K562 (cell line): ENCODE results near the gene GDNF. TPM values are rescaled to one million over a fixed set of nuclear protein-coding genes. Genes with fewer than 3 reads are reported as not detected.

ENCODE experiments used
- ATAC-seq: fragments of 200-7000 bp; cut with Tn5 transposase; 3 replicates; pipeline ENCODE4 v1.9.1; 2020; ENCODE audit warnings: moderate library complexity
- BruUV-seq: library from RNA; stranded (reverse); fragments of 400-500 nt; replicated peaks from 2 replicates; lab custom pipeline; 2021; lab: Mats Ljungman, UMichigan
- CTCF ChIA-PET: fragments of 300-600 bp; formaldehyde crosslinking; extraction: SDS; loops from one replicate; lab custom pipeline; 2021; ENCODE audit warnings: low intra/inter-chr PET ratio; lab: Yijun Ruan, JAX
- POLR2A ChIA-PET: fragments of 300-600, 350-650 bp; sonication (Branson Sonifier 250); formaldehyde crosslinking; extraction: SDS; loops from one replicate; lab custom pipeline; 2021; ENCODE audit warnings: antibody characterized with exemption, inconsistent platforms; lab: Yijun Ruan, JAX
- DNase-seq, 4 experiments: peaks; one replicate each; pipeline versions ENCODE4 v3.0.0 to v3.0.0-alpha.2; 2011 to 2018; ENCODE audit warnings: low spot score in 3 of 4, mixed read lengths in 3 of 4; ENCODE audit errors: extremely low read depth in 1 of 4
- FAIRE-seq: peaks from 2 replicates; lab custom pipeline; 2011; peaks lifted over from hg19 to GRCh38; lab: Jason Lieb, UNC
- H2AFZ ChIP-seq: 2 replicates; pipeline ENCODE4 v1.6.0; 2011; ENCODE audit warnings: low read depth, low read length, control low read depth, inconsistent platforms
- H3K27ac ChIP-seq: fragments of 200-600 bp; 3 replicates; pipeline ENCODE4 v1.8.0; 2011; ENCODE audit warnings: low read depth, mild to moderate bottlenecking, control low read depth, inconsistent platforms, low read length, moderate library complexity, mixed read lengths; ENCODE audit errors: extremely low read depth
- H3K27me3 ChIP-seq, 2 experiments: fragments of 300-600 bp in 1 of 2; 2 replicates in 1 of 2; 3 replicates in 1 of 2; pipeline versions ENCODE4 v1.6.0 to v1.8.0; 2011; ENCODE audit warnings: inconsistent platforms in 2 of 2, low read length in 2 of 2, mild to moderate bottlenecking in 1 of 2, mixed read lengths in 1 of 2, moderate library complexity in 1 of 2; ENCODE audit not compliant: control insufficient read depth in 2 of 2, insufficient read depth in 2 of 2
- H3K36me3 ChIP-seq: fragments of 300-600 bp; 3 replicates; pipeline ENCODE4 v1.8.0; 2011; ENCODE audit warnings: mild to moderate bottlenecking, low read length, inconsistent platforms; ENCODE audit not compliant: control insufficient read depth, insufficient read depth
- H3K4me1 ChIP-seq, 2 experiments: fragments of 200-600 bp in 1 of 2; replicated peaks in 1 of 2; 2 replicates in 1 of 2; 3 replicates in 1 of 2; pipeline versions ENCODE4 v1.5.1 to v1.8.0; 2011; ENCODE audit warnings: inconsistent platforms in 2 of 2, low read length in 2 of 2, mild to moderate bottlenecking in 1 of 2, mixed read lengths in 1 of 2, moderate library complexity in 1 of 2; ENCODE audit not compliant: control insufficient read depth in 2 of 2, insufficient read depth in 2 of 2
- H3K4me2 ChIP-seq: 2 replicates; pipeline ENCODE4 v1.6.1; 2011; ENCODE audit warnings: low read length, control low read depth, inconsistent platforms, mixed read lengths; ENCODE audit not compliant: insufficient read depth
- H3K4me3 ChIP-seq: fragments of 200-600 bp; sonication (generic), shearing (Covaris generic); 2 replicates; pipeline ENCODE4 v1.5.1; 2016; ENCODE audit warnings: control low read depth, inconsistent platforms
- H3K79me2 ChIP-seq: fragments of 200-600 bp; 3 replicates; pipeline ENCODE4 v1.8.0; 2011; ENCODE audit warnings: low read length, inconsistent platforms; ENCODE audit not compliant: control insufficient read depth, insufficient read depth
- H3K9ac ChIP-seq, 2 experiments: 2 replicates each; pipeline versions ENCODE4 v1.6.0 to v1.6.1; 2011; ENCODE audit warnings: low read depth in 2 of 2, low read length in 2 of 2, control low read depth in 1 of 2, inconsistent platforms in 1 of 2, mild to moderate bottlenecking in 1 of 2, mixed read lengths in 1 of 2; ENCODE audit not compliant: insufficient read depth in 1 of 2
- H3K9me1 ChIP-seq: one replicate; pipeline ENCODE4 v1.6.0; 2011; ENCODE audit warnings: inconsistent platforms, mild to moderate bottlenecking, low read length, moderate library complexity; ENCODE audit not compliant: control insufficient read depth, insufficient read depth
- H3K9me3 ChIP-seq: replicated peaks from 2 replicates; pipeline ENCODE4 v1.5.1; 2011; ENCODE audit warnings: low read depth, low read length, inconsistent platforms; ENCODE audit not compliant: control insufficient read depth, insufficient read depth
- H4K20me1 ChIP-seq: replicated peaks from 2 replicates; pipeline ENCODE4 v1.6.1; 2011; ENCODE audit warnings: low read length, inconsistent platforms, mixed read lengths; ENCODE audit not compliant: control insufficient read depth, insufficient read depth
- ASH1L ChIP-seq: fragments of 450-650 bp; IDR thresholded peaks from 2 replicates; pipeline ENCODE4 v1.6.1; 2018; ENCODE audit warnings: borderline replicate concordance, mild to moderate bottlenecking, low read depth; ENCODE audit not compliant: partially characterized antibody
- BMI1 ChIP-seq: fragments of 150-350 bp; IDR thresholded peaks from 2 replicates; pipeline ENCODE4 v1.6.1; 2014; ENCODE audit warnings: low read length
- CGGBP1 ChIP-seq: fragments of 250-450 bp; sonication (Bioruptor Pico); IDR thresholded peaks from 2 replicates; pipeline ENCODE4 v1.9.0; 2021; ENCODE audit warnings: mild to moderate bottlenecking
- FIP1L1 ChIP-seq: fragments of 200-400 bp; formaldehyde crosslinking; IDR thresholded peaks from 2 replicates; pipeline ENCODE4 v1.6.1; 2018; ENCODE audit warnings: mild to moderate bottlenecking, low read depth, low read length; ENCODE audit not compliant: poor library complexity, severe bottlenecking
- IRF2 ChIP-seq: sonication (generic); formaldehyde crosslinking; IDR thresholded peaks from 2 replicates; pipeline ENCODE4 v1.8.1; 2022; ENCODE audit warnings: mild to moderate bottlenecking, missing genetic modification reagents
- MAFK ChIP-seq: IDR thresholded peaks from 2 replicates; pipeline ENCODE4 v1.6.1; 2011; ENCODE audit warnings: low read length, improper control_type of control experiment
- OTX1 ChIP-seq: fragments of 450-650 bp; formaldehyde crosslinking; IDR thresholded peaks from 2 replicates; pipeline ENCODE4 v1.4.0; 2022; ENCODE audit warnings: mild to moderate bottlenecking
- PHB ChIP-seq: fragments of 250-450 bp; sonication (Bioruptor Pico); IDR thresholded peaks from 2 replicates; pipeline ENCODE4 v1.5.0; 2021
- PHB2 ChIP-seq: fragments of 450-650 bp; IDR thresholded peaks from 2 replicates; pipeline ENCODE4 v1.6.1; 2017; ENCODE audit warnings: low read depth
- PRPF4 ChIP-seq: fragments of 200-400 bp; formaldehyde crosslinking; IDR thresholded peaks from one replicate; pipeline ENCODE4 v1.6.1; 2017; ENCODE audit warnings: low read length, low read depth, mild to moderate bottlenecking; ENCODE audit not compliant: insufficient read depth, poor library complexity, severe bottlenecking
- PURB ChIP-seq: sonication (generic); formaldehyde crosslinking; IDR thresholded peaks from 2 replicates; pipeline ENCODE4 v1.9.0; 2021; ENCODE audit warnings: low read depth, mild to moderate bottlenecking, missing genetic modification reagents
- SMAD4 ChIP-seq: fragments of 250-450 bp; sonication (Bioruptor Pico); conservative IDR thresholded peaks from 2 replicates; pipeline ENCODE4 v1.8.0; 2021; ENCODE audit warnings: inconsistent platforms, mild to moderate bottlenecking, moderate library complexity
- TEAD2 ChIP-seq: fragments of 450-650 bp; IDR thresholded peaks from 2 replicates; pipeline ENCODE4 v1.6.1; 2016; ENCODE audit warnings: missing genetic modification characterization, control low read depth, missing compliant biosample characterization
- ZBTB9 ChIP-seq: fragments of 450-650 bp; formaldehyde crosslinking; IDR thresholded peaks from 2 replicates; pipeline ENCODE4 v1.4.0; 2020; ENCODE audit warnings: mild to moderate bottlenecking, moderate library complexity
- ZNF23 ChIP-seq: fragments of 250-450 bp; sonication (Bioruptor Pico); IDR thresholded peaks from 2 replicates; pipeline ENCODE4 v1.4.0; 2020; ENCODE audit warnings: mild to moderate bottlenecking
- ZNF316 ChIP-seq: fragments of 450-650 bp; IDR thresholded peaks from 2 replicates; pipeline ENCODE4 v1.6.1; 2016
- WGBS: fragments of 100-300 bp; shearing (Covaris generic); methylation state at CpG from one replicate; pipeline ENCODE4 v1.1.6; 2016; ENCODE audit warnings: low coverage, mixed read lengths; ENCODE audit not compliant: insufficient coverage; ENCODE audit errors: missing lambda C conversion rate; 5-methylcytosine and 5-hydroxymethylcytosine counted together
- in situ Hi-C: fragments of 300-500 bp; cut with MboI; formaldehyde crosslinking; loops from 4 replicates; pipeline ENCODE4 v1.15.0; 2018; ENCODE audit warnings: inconsistent platforms, mixed read lengths
- intact Hi-C: fragments of 100-400 bp; cut with micrococcal nuclease; formaldehyde crosslinking; loops from 2 replicates; pipeline ENCODE4 v1.14.2; 2022
- polyA plus RNA-seq, 8 experiments: library from polyadenylated mRNA; depleted of rRNA in 4 of 8; stranded (reverse) in 5 of 8; unstranded in 3 of 8; fragments of >200 nt; fragmentation: Nextera tagmentation in 2 of 8; fragmentation: Illumina TruSeq in 1 of 8; extraction: Ambion mirVana in 2 of 8; extraction: Trizol in 1 of 8; gene quantifications; 2 replicates each; pipeline versions ENCODE4 v1.2.1 to v1.2.3, GENCODE V29; 2011 to 2014; ENCODE audit warnings: inconsistent platforms in 1 of 8, missing spikeins in 1 of 8
- total RNA-seq, 7 experiments: library from RNA; depleted of rRNA in 6 of 7; stranded (reverse); fragments of >200 nt in 6 of 7; fragmentation: Illumina TruSeq in 2 of 7; extraction: Trizol in 2 of 7; gene quantifications; 2 replicates each; pipeline versions ENCODE4 v1.2.1 to v1.2.3, GENCODE V29; 2011 to 2021; ENCODE audit warnings: low replicate concordance in 1 of 7
- TF ChIP-seq, protein P1 (sequence below): fragments of 250-450 bp; sonication (Bioruptor Pico); IDR thresholded peaks from 2 replicates; pipeline ENCODE4 v1.6.1; 2021; ENCODE audit warnings: mild to moderate bottlenecking
- TF ChIP-seq, protein P2 (sequence below): sonication (generic); formaldehyde crosslinking; IDR thresholded peaks from 2 replicates; pipeline ENCODE4 v1.8.1; 2022; ENCODE audit warnings: missing genetic modification reagents

GDNF gene
- total and polyA plus RNA-seq, 9 of the 15 experiments (the other 6 are each of a cell fraction or from before 2014, with no cell fraction given) = not detected

GRCh38 chr5:37886242-37886905 is 46.5 kb upstream of the GDNF start:
- H2AFZ ChIP-seq = no peak overlapping the region
- H4K20me1 ChIP-seq = no peaks in the 10 kb centered on the region
- no peaks in the 10 kb centered on the region for H3K79me2 ChIP-seq
- in situ Hi-C loops (no loop called here), intact Hi-C loops (no loop called here)
- no TSS peak for BruUV-seq
- H3K4me2 ChIP-seq = no peak overlapping the region
- no peaks in the 10 kb centered on the region for H3K4me1 ChIP-seq
- H3K36me3 ChIP-seq = no peaks in the 10 kb centered on the region
- no peaks in the 10 kb centered on the region for H3K9me3 ChIP-seq
- ATAC-seq (no peak), DNase-seq (no peak), FAIRE-seq (no peak)
- H3K4me3 ChIP-seq = no peak overlapping the region
- CTCF ChIA-PET = no interaction called here
- H3K9ac ChIP-seq = no peak overlapping the region
- no peaks in the 10 kb centered on the region; a peak in 2 of 5 replicates for H3K27me3 ChIP-seq
- TF ChIP-seq ZNF23 (CRISPR knock-in tag) = no peak
- TF ChIP-seq PHB2 = no peak
- TF ChIP-seq, protein P1, sequence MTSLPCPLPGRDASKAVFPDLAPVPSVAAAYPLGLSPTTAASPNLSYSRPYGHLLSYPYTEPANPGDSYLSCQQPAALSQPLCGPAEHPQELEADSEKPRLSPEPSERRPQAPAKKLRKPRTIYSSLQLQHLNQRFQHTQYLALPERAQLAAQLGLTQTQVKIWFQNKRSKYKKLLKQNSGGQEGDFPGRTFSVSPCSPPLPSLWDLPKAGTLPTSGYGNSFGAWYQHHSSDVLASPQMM = no peak
- no peak for TF ChIP-seq TEAD2 (tag)
- TF ChIP-seq FIP1L1 = no peak
- TF ChIP-seq, protein P2, sequence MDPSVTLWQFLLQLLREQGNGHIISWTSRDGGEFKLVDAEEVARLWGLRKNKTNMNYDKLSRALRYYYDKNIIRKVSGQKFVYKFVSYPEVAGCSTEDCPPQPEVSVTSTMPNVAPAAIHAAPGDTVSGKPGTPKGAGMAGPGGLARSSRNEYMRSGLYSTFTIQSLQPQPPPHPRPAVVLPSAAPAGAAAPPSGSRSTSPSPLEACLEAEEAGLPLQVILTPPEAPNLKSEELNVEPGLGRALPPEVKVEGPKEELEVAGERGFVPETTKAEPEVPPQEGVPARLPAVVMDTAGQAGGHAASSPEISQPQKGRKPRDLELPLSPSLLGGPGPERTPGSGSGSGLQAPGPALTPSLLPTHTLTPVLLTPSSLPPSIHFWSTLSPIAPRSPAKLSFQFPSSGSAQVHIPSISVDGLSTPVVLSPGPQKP (CRISPR knock-in tag) = no peak
- TF ChIP-seq ZNF316 = no peak
- no peak for TF ChIP-seq PURB
- TF ChIP-seq SMAD4 (CRISPR knock-in tag) = no peak
- TF ChIP-seq ASH1L = no peak
- TF ChIP-seq BMI1 = no peak
- TF ChIP-seq OTX1 (CRISPR knock-in tag) = no peak
- no peak for TF ChIP-seq IRF2 (CRISPR knock-in tag)
- TF ChIP-seq CGGBP1 (CRISPR knock-in tag) = no peak
- TF ChIP-seq ZBTB9 (CRISPR knock-in tag) = no peak
- no peak for TF ChIP-seq PRPF4
- no peak for TF ChIP-seq MAFK
- TF ChIP-seq PHB (CRISPR knock-in tag) = no peak
- under 1% methylated on average over 9 of the region's 9 CpGs for WGBS
- no peaks in the 10 kb centered on the region for H3K9me1 ChIP-seq
- no peak overlapping the region for H3K27ac ChIP-seq
- POLR2A ChIA-PET = no interaction called here
